GM18870 (cell line): ENCODE results near the gene DCAF11.

ENCODE experiments used
- ATAC-seq: cut with Tn5 transposase; IDR thresholded peaks from one replicate; pipeline ENCODE4 v1.9.1; 2021; ENCODE audit warnings: moderate library complexity; ENCODE audit not compliant: unreplicated experiment

Gene DCAF11

DNA sequence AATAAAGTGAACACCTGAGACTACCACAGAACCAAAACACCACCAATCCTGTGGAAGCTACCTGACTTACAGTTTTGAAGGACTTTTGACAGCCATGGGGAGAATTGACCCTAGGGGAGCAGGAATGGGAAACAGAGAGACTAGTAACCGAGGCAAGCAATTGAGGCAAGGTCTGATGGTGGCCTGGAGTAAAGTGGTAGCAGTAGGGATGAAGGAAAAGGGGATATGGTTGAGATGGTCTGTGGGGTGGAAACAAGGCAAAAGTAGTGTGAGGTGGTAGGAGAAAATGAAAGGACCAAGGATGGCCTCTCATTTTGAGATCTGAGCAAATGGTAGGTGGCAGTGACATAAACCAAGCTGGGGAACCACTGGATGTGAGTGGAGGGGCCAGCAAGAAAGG, 42.3 kb downstream of the DCAF11 start:
- no peak for ATAC-seq

DNA sequence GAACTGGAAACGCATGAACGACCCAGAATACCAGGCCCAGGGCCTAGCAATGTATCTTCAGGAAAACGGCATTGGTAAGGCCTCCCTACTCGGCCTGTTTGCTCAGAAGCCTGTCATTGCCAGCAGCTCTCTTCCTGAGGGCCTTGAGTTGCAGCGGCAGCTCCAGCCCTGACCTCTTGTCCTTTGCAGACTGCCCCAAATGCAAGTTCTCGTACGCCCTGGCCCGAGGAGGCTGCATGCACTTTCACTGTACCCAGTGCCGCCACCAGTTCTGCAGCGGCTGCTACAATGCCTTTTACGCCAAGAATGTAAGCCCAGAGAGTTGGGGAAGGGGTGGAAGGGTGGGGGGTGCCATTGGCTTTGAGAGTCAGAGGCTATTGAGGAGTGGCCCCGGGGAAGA, 42.8 kb downstream of the DCAF11 start:
- no peak for ATAC-seq

DNA sequence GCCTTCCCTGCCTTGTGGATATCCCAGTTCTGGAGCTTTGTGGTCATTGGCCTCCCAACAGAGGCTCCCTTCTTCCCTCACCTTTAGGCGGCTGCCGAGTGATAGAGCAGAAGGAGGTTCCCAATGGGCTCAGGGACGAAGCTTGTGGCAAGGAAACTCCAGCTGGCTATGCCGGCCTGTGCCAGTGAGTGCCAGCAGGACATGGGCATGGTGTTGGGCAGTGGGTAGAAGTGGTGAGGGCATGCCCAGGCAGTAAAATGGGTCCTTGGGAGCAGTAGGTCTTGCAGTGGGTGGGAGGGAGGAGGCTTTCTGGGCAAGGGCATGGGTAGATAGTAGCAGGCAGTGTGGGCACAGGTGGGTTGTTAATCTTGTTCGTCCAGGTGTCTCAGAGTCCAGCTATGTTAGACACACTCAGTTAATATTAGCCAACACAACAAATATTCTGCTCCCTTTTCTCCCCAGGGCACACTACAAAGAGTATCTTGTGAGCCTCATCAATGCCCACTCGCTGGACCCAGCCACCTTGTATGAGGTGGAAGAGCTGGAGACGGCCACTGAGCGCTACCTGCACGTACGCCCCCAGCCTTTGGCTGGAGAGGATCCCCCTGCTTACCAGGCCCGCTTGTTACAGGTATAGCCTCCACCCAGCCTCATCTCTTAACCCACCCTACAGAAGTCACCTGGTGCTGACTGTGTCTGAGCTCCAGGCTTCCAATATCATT, 45.4 kb downstream of the DCAF11 start:
- no peak for ATAC-seq

DNA sequence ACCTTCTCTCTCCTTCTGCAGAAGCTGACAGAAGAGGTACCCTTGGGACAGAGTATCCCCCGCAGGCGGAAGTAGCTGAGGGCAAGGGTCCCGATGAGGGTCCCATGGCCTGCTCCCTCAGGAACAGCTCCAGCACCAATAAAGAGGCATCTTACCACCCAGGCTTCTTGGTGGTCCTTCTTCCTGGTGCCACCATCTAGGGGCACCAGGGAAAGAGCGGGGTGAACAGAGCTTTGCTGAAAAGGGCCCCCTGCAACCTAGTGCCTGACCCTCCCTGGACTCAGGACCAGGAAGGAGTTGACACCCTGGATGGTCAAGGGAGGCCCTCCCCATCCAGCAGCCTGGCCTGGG, 45.9 kb downstream of the DCAF11 start:
- no peak for ATAC-seq

GRCh38 chr14:24160850-24161804, 46.5 kb downstream of the DCAF11 start, which contains the start of gene IRF9:
Gene IRF9 (plus strand): TSS chr14:24161265. CDS start chr14:24162145, 880 bp downstream.
- peak; percentile 71 for ATAC-seq

DNA sequence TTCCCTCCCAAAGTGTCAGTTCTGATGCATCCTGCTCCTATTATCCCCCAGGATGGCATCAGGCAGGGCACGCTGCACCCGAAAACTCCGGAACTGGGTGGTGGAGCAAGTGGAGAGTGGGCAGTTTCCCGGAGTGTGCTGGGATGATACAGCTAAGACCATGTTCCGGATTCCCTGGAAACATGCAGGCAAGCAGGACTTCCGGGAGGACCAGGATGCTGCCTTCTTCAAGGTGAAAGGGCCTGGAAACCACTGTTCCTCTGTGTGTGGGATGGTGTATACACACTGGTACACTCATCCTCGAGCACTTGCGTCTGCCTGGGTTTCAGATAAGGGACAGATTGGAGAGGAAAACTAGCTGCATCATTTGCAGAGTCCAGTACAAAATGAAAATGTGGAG, 47.5 kb downstream of the DCAF11 start:
- no peak for ATAC-seq

GRCh38 chr14:24164518-24164991, 50.0 kb downstream of the DCAF11 start:
- ATAC-seq = no peak

DNA sequence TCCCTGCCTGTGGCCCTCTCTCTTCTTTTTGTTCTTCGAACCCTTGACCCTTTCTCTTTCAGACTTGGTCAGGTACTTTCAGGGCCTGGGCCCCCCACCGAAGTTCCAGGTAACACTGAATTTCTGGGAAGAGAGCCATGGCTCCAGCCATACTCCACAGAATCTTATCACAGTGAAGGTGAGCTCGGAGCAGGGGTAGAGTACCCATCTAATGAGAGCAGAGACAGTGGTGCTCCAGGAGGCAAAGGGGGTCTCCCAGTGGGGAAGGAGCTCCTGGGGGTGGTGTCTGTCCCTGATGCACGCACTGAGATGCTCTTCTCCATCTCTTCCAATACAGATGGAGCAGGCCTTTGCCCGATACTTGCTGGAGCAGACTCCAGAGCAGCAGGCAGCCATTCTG, 51.2 kb downstream of the DCAF11 start:
- ATAC-seq = no peak

- ATAC-seq = no peak
Observed at GRCh38 chr14:24167469-24168114, 53.0 kb downstream of the DCAF11 start.

GRCh38 chr14:24171422-24172260, 57.1 kb downstream of the DCAF11 start, which contains the start of gene REC8:
Gene REC8 (plus strand): TSS chr14:24172080. CDS start chr14:24172553, 473 bp downstream.
- peak; percentile 59 for ATAC-seq

- ATAC-seq = no peak
Observed at GRCh38 chr14:24172261-24172860, 57.8 kb downstream of the DCAF11 start.

DNA sequence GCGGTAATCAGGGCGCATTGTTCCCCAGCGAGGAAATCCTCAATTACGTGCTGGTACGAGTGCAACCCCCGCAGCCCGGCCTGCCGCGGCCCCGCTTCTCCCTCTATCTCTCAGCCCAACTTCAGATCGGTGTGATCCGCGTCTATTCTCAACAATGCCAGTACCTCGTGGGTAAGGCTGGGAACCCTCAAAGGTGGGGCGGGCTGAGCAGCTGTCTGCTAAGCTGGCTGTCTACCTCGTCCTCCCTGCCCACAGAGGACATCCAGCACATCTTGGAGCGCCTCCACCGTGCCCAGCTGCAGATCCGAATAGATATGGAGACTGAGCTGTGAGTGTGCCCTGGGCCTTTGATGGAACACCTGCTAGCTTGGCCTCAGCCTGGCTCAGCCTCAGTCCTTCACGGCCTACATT, 58.3 kb downstream of the DCAF11 start:
- no peak for ATAC-seq
